H1 (cell line): ENCODE measurements around the gene PAXIP1. TPM values are rescaled to one million over a fixed set of nuclear protein-coding genes. Genes with fewer than 3 reads are reported as not detected.
A peak's percentile ranks its signal among the peaks of the same experiment; 100 is the strongest.

ENCODE experiments used
- CTCF ChIA-PET: fragments of 300-600 bp; sonication (Branson Sonifier 250); formaldehyde crosslinking; loops from one replicate; lab custom pipeline; 2021; ENCODE audit not compliant: partially characterized antibody; lab: Charles Lee
- POLR2A ChIA-PET: fragments of 300-600 bp; sonication (Branson Sonifier 250); formaldehyde crosslinking; loops from one replicate; lab custom pipeline; 2021; ENCODE audit warnings: inconsistent platforms; ENCODE audit not compliant: partially characterized antibody; lab: Charles Lee
- DNase-seq, 2 experiments: peaks; one replicate each; pipeline versions ENCODE4 v3.0.0 to v3.0.0-alpha.2; 2010 to 2022; ENCODE audit warnings: low spot score in 2 of 2, low read depth in 1 of 2, mixed read lengths in 1 of 2
- FAIRE-seq: peaks from 2 replicates; lab custom pipeline; 2011; peaks lifted over from hg19 to GRCh38; lab: Jason Lieb, UNC
- H2AFZ ChIP-seq: 2 replicates; pipeline ENCODE4 v1.8.1; 2012; ENCODE audit warnings: low read length, inconsistent platforms
- H2AK5ac ChIP-seq: 2 replicates; pipeline ENCODE4 v1.6.1; 2013; ENCODE audit warnings: low read depth, low read length
- H2BK120ac ChIP-seq: replicated peaks from 2 replicates; pipeline ENCODE3; 2013; ENCODE audit warnings: low read depth, low read length, inconsistent platforms
- H2BK12ac ChIP-seq: 2 replicates; pipeline ENCODE4 v1.6.1; 2013; ENCODE audit warnings: low read depth, low read length
- H2BK15ac ChIP-seq: 2 replicates; pipeline ENCODE4 v1.6.1; 2013; ENCODE audit warnings: low read length
- H2BK20ac ChIP-seq: 2 replicates; pipeline ENCODE4 v1.6.1; 2013; ENCODE audit warnings: low read length
- H2BK5ac ChIP-seq: 2 replicates; pipeline ENCODE4 v1.6.1; 2013; ENCODE audit warnings: low read depth, low read length
- H3K14ac ChIP-seq: 2 replicates; pipeline ENCODE4 v1.6.1; 2013; ENCODE audit warnings: inconsistent platforms; ENCODE audit not compliant: insufficient read length
- H3K18ac ChIP-seq: 2 replicates; pipeline ENCODE4 v1.6.1; 2013; ENCODE audit warnings: low read length; ENCODE audit errors: extremely low read depth
- H3K23ac ChIP-seq: 2 replicates; pipeline ENCODE4 v1.6.1; 2013; ENCODE audit warnings: inconsistent platforms; ENCODE audit not compliant: insufficient read length
- H3K23me2 ChIP-seq: 2 replicates; pipeline ENCODE4 v1.6.1; 2013; ENCODE audit warnings: low read depth, low read length
- H3K27ac ChIP-seq: 2 replicates; pipeline ENCODE4 v1.6.1; 2011; ENCODE audit warnings: low read depth, low read length, inconsistent platforms
- H3K27me3 ChIP-seq, 4 experiments: replicated peaks in 1 of 4; 1 replicate in 1 of 4; 2 replicates in 3 of 4; pipeline versions ENCODE4 v1.6.1 to v1.8.1; 2011 to 2013; ENCODE audit warnings: low read length in 3 of 4, mild to moderate bottlenecking in 3 of 4, inconsistent platforms in 2 of 4, mixed read lengths in 2 of 4, moderate library complexity in 1 of 4; ENCODE audit not compliant: control insufficient read depth in 3 of 4, insufficient read depth in 3 of 4; ENCODE audit errors: extremely low read depth in 1 of 4
- H3K36me3 ChIP-seq, 4 experiments: 2 replicates each; pipeline versions ENCODE4 v1.6.1 to v1.8.1; 2011 to 2013; ENCODE audit warnings: mild to moderate bottlenecking in 4 of 4, low read length in 3 of 4, moderate library complexity in 2 of 4, control low read depth in 1 of 4, inconsistent platforms in 1 of 4; ENCODE audit not compliant: insufficient read depth in 4 of 4, control insufficient read depth in 2 of 4
- H3K4ac ChIP-seq: replicated peaks from 2 replicates; pipeline ENCODE3; 2013; ENCODE audit warnings: low read length, low read depth, mixed read lengths, inconsistent platforms; ENCODE audit not compliant: insufficient read length
- H3K4me1 ChIP-seq, 4 experiments: replicated peaks in 1 of 4; 1 replicate in 1 of 4; 2 replicates in 3 of 4; pipeline versions ENCODE4 v1.6.1 to v1.8.1; 2011 to 2013; ENCODE audit warnings: low read length in 3 of 4, inconsistent platforms in 2 of 4, mixed read lengths in 1 of 4; ENCODE audit not compliant: insufficient read depth in 4 of 4, control insufficient read depth in 3 of 4
- H3K4me2 ChIP-seq, 2 experiments: 2 replicates each; pipeline versions ENCODE4 v1.6.1 to v1.8.1; 2011 to 2013; ENCODE audit warnings: low read depth in 2 of 2, low read length in 2 of 2, control low read depth in 1 of 2, inconsistent platforms in 1 of 2, mild to moderate bottlenecking in 1 of 2; ENCODE audit not compliant: insufficient read depth in 1 of 2
- H3K4me3 ChIP-seq, 4 experiments: fragments of 200-600, 300-600 bp in 1 of 4; sonication (generic), shearing (Covaris generic), sonication (Bioruptor Twin) in 1 of 4; 2 replicates each; pipeline versions ENCODE4 v1.5.1 to v1.8.1; 2011 to 2016; ENCODE audit warnings: low read length in 4 of 4, low read depth in 3 of 4, control low read depth in 2 of 4, inconsistent platforms in 2 of 4, mild to moderate bottlenecking in 2 of 4, mixed read lengths in 1 of 4, moderate library complexity in 1 of 4; ENCODE audit not compliant: insufficient read depth in 2 of 4; ENCODE audit errors: extremely low read depth in 1 of 4
- H3K56ac ChIP-seq: replicated peaks from 2 replicates; pipeline ENCODE3; 2013; ENCODE audit warnings: low read depth, mild to moderate bottlenecking, mixed read lengths, low read length, inconsistent platforms; ENCODE audit not compliant: insufficient read length
- H3K79me1 ChIP-seq: 2 replicates; pipeline ENCODE4 v1.6.1; 2013; ENCODE audit warnings: low read depth, low read length, control low read depth
- H3K79me2 ChIP-seq, 2 experiments: 2 replicates each; pipeline versions ENCODE4 v1.6.1 to v1.8.1; 2012 to 2013; ENCODE audit warnings: low read length in 2 of 2, mild to moderate bottlenecking in 2 of 2, inconsistent platforms in 1 of 2; ENCODE audit not compliant: insufficient read depth in 2 of 2, control insufficient read depth in 1 of 2
- H3K9ac ChIP-seq, 4 experiments: replicated peaks in 1 of 4; 1 replicate in 1 of 4; 2 replicates in 3 of 4; pipeline versions ENCODE4 v1.6.1 to v1.8.1; 2011 to 2013; ENCODE audit warnings: low read depth in 3 of 4, low read length in 3 of 4, control low read depth in 2 of 4, mild to moderate bottlenecking in 2 of 4, moderate library complexity in 2 of 4, inconsistent platforms in 1 of 4; ENCODE audit errors: extremely low read depth in 1 of 4
- H3K9me3 ChIP-seq, 2 experiments: 2 replicates each; pipeline versions ENCODE4 v1.6.1 to v1.8.1; 2012 to 2013; ENCODE audit warnings: mild to moderate bottlenecking in 2 of 2, moderate library complexity in 2 of 2, control low read depth in 1 of 2, inconsistent platforms in 1 of 2, low read depth in 1 of 2, low read length in 1 of 2, mixed read lengths in 1 of 2; ENCODE audit not compliant: insufficient read depth in 2 of 2
- H4K20me1 ChIP-seq, 2 experiments: replicated peaks in 1 of 2; 2 replicates each; pipeline versions ENCODE3 to v1.8.1; 2011 to 2013; ENCODE audit warnings: inconsistent platforms in 2 of 2, low read length in 2 of 2, mild to moderate bottlenecking in 1 of 2; ENCODE audit not compliant: insufficient read depth in 2 of 2, control insufficient read depth in 1 of 2
- H4K5ac ChIP-seq: 2 replicates; pipeline ENCODE4 v1.6.1; 2013; ENCODE audit warnings: low read length, low read depth, mixed read lengths, inconsistent platforms; ENCODE audit not compliant: insufficient read length
- H4K8ac ChIP-seq: 2 replicates; pipeline ENCODE4 v1.8.0; 2013; ENCODE audit warnings: mild to moderate bottlenecking, moderate library complexity, low read length, inconsistent platforms; ENCODE audit not compliant: insufficient read depth; ENCODE audit errors: extremely low read depth
- H4K91ac ChIP-seq: replicated peaks from 2 replicates; pipeline ENCODE3; 2013; ENCODE audit warnings: low read length, mixed read lengths, inconsistent platforms; ENCODE audit not compliant: insufficient read length
- BACH1 ChIP-seq: IDR thresholded peaks from 2 replicates; pipeline ENCODE4 v1.6.1; 2012; ENCODE audit warnings: low read length, improper control_type of control experiment
- CHD2 ChIP-seq: IDR thresholded peaks from 2 replicates; pipeline ENCODE4 v1.6.1; 2012; ENCODE audit warnings: low read length, improper control_type of control experiment
- EGR1 ChIP-seq: IDR thresholded peaks from 2 replicates; pipeline ENCODE4 v1.6.1; 2011; ENCODE audit warnings: low read depth, low read length, borderline replicate concordance
- KDM5A ChIP-seq: fragments of 200-600 bp; IDR thresholded peaks from 2 replicates; pipeline ENCODE4 v1.7.1; 2012; ENCODE audit warnings: mild to moderate bottlenecking, low read length, inconsistent platforms, mixed read lengths
- PHF8 ChIP-seq: fragments of 200-600 bp; sonication (generic); conservative IDR thresholded peaks from 2 replicates; pipeline ENCODE4 v1.7.1; 2012; ENCODE audit warnings: low read depth, mild to moderate bottlenecking, inconsistent platforms, low read length, moderate library complexity
- SIRT6 ChIP-seq: IDR thresholded peaks from one replicate; pipeline ENCODE4 v1.7.1; 2012; ENCODE audit warnings: low read length, inconsistent platforms
- SP1 ChIP-seq: IDR thresholded peaks from 2 replicates; pipeline ENCODE4 v1.6.1; 2011; ENCODE audit warnings: low read depth, low read length
- SRF ChIP-seq: IDR thresholded peaks from 2 replicates; pipeline ENCODE4 v1.6.1; 2011; ENCODE audit warnings: mild to moderate bottlenecking, low read depth, low read length, moderate library complexity
- TEAD4 ChIP-seq: IDR thresholded peaks from 2 replicates; pipeline ENCODE4 v1.6.1; 2012; ENCODE audit warnings: low read depth, low read length, inconsistent platforms, mixed read lengths
- WGBS, 2 experiments: shearing (Covaris generic) in 1 of 2; methylation state at CpG; one replicate each; pipeline versions ENCODE4 v1.1.6 to v1.1.7; 2013 to 2015; ENCODE audit warnings: low lambda C conversion rate in 2 of 2, mixed read lengths in 2 of 2, inconsistent platforms in 1 of 2, low coverage in 1 of 2, missing lambda C conversion rate in 1 of 2; ENCODE audit not compliant: insufficient replicate concordance in 2 of 2, insufficient coverage in 1 of 2, insufficient read length in 1 of 2; ENCODE audit errors: extremely low coverage in 1 of 2, missing lambda C conversion rate in 1 of 2; 5-methylcytosine and 5-hydroxymethylcytosine counted together
- polyA plus RNA-seq, 7 experiments: library from polyadenylated mRNA; depleted of rRNA in 3 of 7; stranded (reverse) in 5 of 7; unstranded in 2 of 7; fragments of >200 nt in 5 of 7; fragments of 200-250 nt in 2 of 7; gene quantifications; 1 replicate in 5 of 7; 2 replicates in 1 of 7; 4 replicates in 1 of 7; pipeline versions ENCODE4 v1.2.1 to v1.2.3, GENCODE V29; 2011 to 2013; ENCODE audit warnings: missing spikeins in 2 of 7, mixed read lengths in 2 of 7
- total RNA-seq: library from RNA; stranded (reverse); fragmentation: NEBNext Ultra II Directional; extraction: Animal tissue kit (Norgen Biotek cat#: 25700); gene quantifications from 2 replicates; pipeline ENCODE4 v1.2.1, GENCODE V29; 2021
- TF ChIP-seq, protein P1 (sequence below), 3 experiments: IDR thresholded peaks; 1 replicate in 2 of 3; 2 replicates in 1 of 3; pipeline versions ENCODE4 v1.5.1 to v1.6.1; 2011; ENCODE audit warnings: low read length in 3 of 3, mild to moderate bottlenecking in 3 of 3, inconsistent platforms in 2 of 3, low read depth in 1 of 3, moderate library complexity in 1 of 3; ENCODE audit not compliant: insufficient read depth in 1 of 3; ENCODE audit errors: control extremely low read depth in 1 of 3

The PAXIP1 gene
- total and polyA plus RNA-seq, 2 of the 8 experiments (the other 6 are each of a cell fraction or from before 2014, with no cell fraction given), result 32.4 to 32.8 TPM

- peaks cover 4 to 16% (median 10%) of the 10 kb centered on the region in 4 experiments; a peak in 5 of 7 replicates for H3K4me1 ChIP-seq
- H2BK5ac ChIP-seq, result no peak overlapping the region; the same call in 1 of the 2 replicates
- H4K20me1 ChIP-seq, result peaks cover 3 to 14% of the 10 kb centered on the region in 2 experiments
- DNase-seq, result no peak
- H2BK12ac ChIP-seq, result no peak overlapping the region
- 87% methylated on average over 10 of the region's 10 CpGs; no CpG with 5 or more reads in 1 of the 2 experiments for WGBS, 2 experiments
- peaks cover 5 to 31% (median 13%) of the 10 kb centered on the region in 4 experiments; a peak in 6 of 8 replicates for H3K36me3 ChIP-seq
- H3K4ac ChIP-seq, result no peak overlapping the region
- no peak overlapping the region for H3K9ac ChIP-seq
- H3K79me2 ChIP-seq, result peaks cover 7 to 71% of the 10 kb centered on the region in 2 experiments
- H2AK5ac ChIP-seq, result no peak overlapping the region
- H2BK20ac ChIP-seq, result no peak overlapping the region
- no peak overlapping the region for H4K8ac ChIP-seq
- H3K27ac ChIP-seq, result peak overlapping the region; percentile 61
- FAIRE-seq, result no peak
- H2BK120ac ChIP-seq, result no peak overlapping the region
- H2AFZ ChIP-seq, result no peak overlapping the region
- POLR2A ChIA-PET, result interaction anchor here (2.1 kb wide), 1 partner anchor 10 kb away, joined by 6 read pairs; no protein-coding TSS in a partner anchor
- peaks cover 5% of the 10 kb centered on the region for H3K23me2 ChIP-seq
- no peak overlapping the region for H3K18ac ChIP-seq
- H3K9me3 ChIP-seq, result no peaks in the 10 kb centered on the region
- H4K5ac ChIP-seq, result no peak overlapping the region
- peaks cover 14% of the 10 kb centered on the region for H3K79me1 ChIP-seq
- no peak overlapping the region for H3K14ac ChIP-seq
- no peak overlapping the region; a peak in 1 of 4 replicates for H3K4me2 ChIP-seq
- CTCF ChIA-PET, result interaction anchor here (1.1 to 8.1 kb wide), 3 partner anchors 11 to 53 kb away, joined by 3 to 56 read pairs (median 4); no protein-coding TSS in a partner anchor
- H2BK15ac ChIP-seq, result no peak overlapping the region
- H3K56ac ChIP-seq, result no peak overlapping the region
- H4K91ac ChIP-seq, result no peak overlapping the region
- no peaks in the 10 kb centered on the region for H3K27me3 ChIP-seq
- H3K4me3 ChIP-seq, result no peak overlapping the region
- no peak overlapping the region for H3K23ac ChIP-seq
- TF ChIP-seq SP1, result no peak
- no peak for TF ChIP-seq SRF
- no peak for TF ChIP-seq KDM5A
- TF ChIP-seq TEAD4, result no peak
- no peak for TF ChIP-seq PHF8
- TF ChIP-seq, protein P1, sequence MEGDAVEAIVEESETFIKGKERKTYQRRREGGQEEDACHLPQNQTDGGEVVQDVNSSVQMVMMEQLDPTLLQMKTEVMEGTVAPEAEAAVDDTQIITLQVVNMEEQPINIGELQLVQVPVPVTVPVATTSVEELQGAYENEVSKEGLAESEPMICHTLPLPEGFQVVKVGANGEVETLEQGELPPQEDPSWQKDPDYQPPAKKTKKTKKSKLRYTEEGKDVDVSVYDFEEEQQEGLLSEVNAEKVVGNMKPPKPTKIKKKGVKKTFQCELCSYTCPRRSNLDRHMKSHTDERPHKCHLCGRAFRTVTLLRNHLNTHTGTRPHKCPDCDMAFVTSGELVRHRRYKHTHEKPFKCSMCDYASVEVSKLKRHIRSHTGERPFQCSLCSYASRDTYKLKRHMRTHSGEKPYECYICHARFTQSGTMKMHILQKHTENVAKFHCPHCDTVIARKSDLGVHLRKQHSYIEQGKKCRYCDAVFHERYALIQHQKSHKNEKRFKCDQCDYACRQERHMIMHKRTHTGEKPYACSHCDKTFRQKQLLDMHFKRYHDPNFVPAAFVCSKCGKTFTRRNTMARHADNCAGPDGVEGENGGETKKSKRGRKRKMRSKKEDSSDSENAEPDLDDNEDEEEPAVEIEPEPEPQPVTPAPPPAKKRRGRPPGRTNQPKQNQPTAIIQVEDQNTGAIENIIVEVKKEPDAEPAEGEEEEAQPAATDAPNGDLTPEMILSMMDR (IDR thresholded peaks at IDR 0.05; ENCODE audit: control extremely low read depth in 1 of 3, insufficient read depth in 1 of 3, low read depth in 1 of 3, low read length in 3 of 3), result no peak
- no peak for TF ChIP-seq CHD2
- TF ChIP-seq EGR1, result no peak
- TF ChIP-seq SIRT6, result no peak
- TF ChIP-seq BACH1, result no peak
Observed at GRCh38 chr7:154997840-154998370, 5.0 kb downstream of the PAXIP1 start.
